Lower leg skin (tissue), 3 donors: ENCODE data around the gene CCNT1.

Experiments used
- POLR2A ChIP-seq, 2 donors: fragments of 450-650 bp; IDR thresholded peaks; one replicate each; pipeline ENCODE4 v1.6.1; 2016 to 2017; ENCODE audit warnings: antibody characterized with exemption in 2 of 2, mild to moderate bottlenecking in 1 of 2, moderate library complexity in 1 of 2
- TF ChIP-seq, protein P1 (sequence below), 3 donors: fragments of 450-650 bp; IDR thresholded peaks; one replicate each; pipeline ENCODE4 v1.5.1; 2016; ENCODE audit warnings: antibody characterized with exemption in 3 of 3, mild to moderate bottlenecking in 3 of 3, moderate library complexity in 2 of 3

DNA sequence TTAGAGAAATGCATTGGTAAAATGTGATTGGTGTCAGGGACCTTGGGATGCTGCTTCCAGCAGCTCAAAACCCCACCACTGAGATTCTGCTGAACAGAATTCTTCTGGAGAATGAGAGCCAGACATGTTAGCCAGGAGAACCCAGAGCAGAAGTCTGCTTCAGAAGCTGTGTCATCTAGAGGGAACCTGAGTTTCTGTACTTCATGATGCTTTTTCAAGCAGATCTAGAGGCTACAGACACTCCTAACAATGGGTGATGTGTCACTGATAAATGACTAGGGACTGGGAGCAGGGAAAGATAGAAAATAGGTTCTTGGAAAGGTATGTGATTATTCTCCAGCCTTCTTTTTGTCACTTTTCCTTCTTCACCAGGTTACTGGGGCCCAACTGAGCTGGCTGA is 76.1 kb downstream of the CCNT1 start:
- TF ChIP-seq, protein P1, sequence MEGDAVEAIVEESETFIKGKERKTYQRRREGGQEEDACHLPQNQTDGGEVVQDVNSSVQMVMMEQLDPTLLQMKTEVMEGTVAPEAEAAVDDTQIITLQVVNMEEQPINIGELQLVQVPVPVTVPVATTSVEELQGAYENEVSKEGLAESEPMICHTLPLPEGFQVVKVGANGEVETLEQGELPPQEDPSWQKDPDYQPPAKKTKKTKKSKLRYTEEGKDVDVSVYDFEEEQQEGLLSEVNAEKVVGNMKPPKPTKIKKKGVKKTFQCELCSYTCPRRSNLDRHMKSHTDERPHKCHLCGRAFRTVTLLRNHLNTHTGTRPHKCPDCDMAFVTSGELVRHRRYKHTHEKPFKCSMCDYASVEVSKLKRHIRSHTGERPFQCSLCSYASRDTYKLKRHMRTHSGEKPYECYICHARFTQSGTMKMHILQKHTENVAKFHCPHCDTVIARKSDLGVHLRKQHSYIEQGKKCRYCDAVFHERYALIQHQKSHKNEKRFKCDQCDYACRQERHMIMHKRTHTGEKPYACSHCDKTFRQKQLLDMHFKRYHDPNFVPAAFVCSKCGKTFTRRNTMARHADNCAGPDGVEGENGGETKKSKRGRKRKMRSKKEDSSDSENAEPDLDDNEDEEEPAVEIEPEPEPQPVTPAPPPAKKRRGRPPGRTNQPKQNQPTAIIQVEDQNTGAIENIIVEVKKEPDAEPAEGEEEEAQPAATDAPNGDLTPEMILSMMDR (IDR thresholded peaks at IDR 0.05), result no peak
- TF ChIP-seq POLR2A (IDR thresholded peaks at IDR 0.05), result no peak
